Mucosa of rectum (tissue), 2 donors: ENCODE measurements around the gene HECTD4.

Source experiments
- H3K27ac ChIP-seq, 2 donors: one replicate each; pipeline ENCODE4 v1.7.0; 2013; ENCODE audit warnings: inconsistent platforms in 2 of 2, low read depth in 2 of 2, low read length in 2 of 2
- H3K27me3 ChIP-seq, 2 donors: one replicate each; pipeline ENCODE4 v1.7.0; 2013; ENCODE audit warnings: low read length in 2 of 2; ENCODE audit not compliant: control insufficient read depth in 2 of 2, insufficient read depth in 2 of 2
- H3K36me3 ChIP-seq, 2 donors: one replicate each; pipeline ENCODE4 v1.7.0; 2013; ENCODE audit warnings: low read length in 2 of 2; ENCODE audit not compliant: control insufficient read depth in 2 of 2, insufficient read depth in 2 of 2
- H3K4me1 ChIP-seq, 2 donors: one replicate each; pipeline ENCODE4 v1.7.0; 2013; ENCODE audit warnings: low read length in 2 of 2, mild to moderate bottlenecking in 1 of 2; ENCODE audit not compliant: control insufficient read depth in 2 of 2, insufficient read depth in 2 of 2
- H3K4me3 ChIP-seq, 2 donors: one replicate each; pipeline ENCODE4 v1.7.0; 2013; ENCODE audit warnings: low read length in 2 of 2
- H3K9ac ChIP-seq, 2 donors: one replicate each; pipeline ENCODE4 v1.7.0; 2013; ENCODE audit warnings: low read length in 2 of 2, low read depth in 1 of 2, mild to moderate bottlenecking in 1 of 2
- H3K9me3 ChIP-seq, 2 donors: one replicate each; pipeline ENCODE4 v1.7.0; 2013; ENCODE audit warnings: low read length in 2 of 2; ENCODE audit not compliant: control insufficient read depth in 2 of 2
- donor health status: healthy.
- donor health status: Normal muscosa, but diverticular disease.

HECTD4 gene

GRCh38 chr12:112178796-112179195, 203.4 kb downstream of the HECTD4 start:
- H3K9me3 ChIP-seq: no peaks in the 10 kb centered on the region
- H3K4me1 ChIP-seq: no peaks in the 10 kb centered on the region
- H3K9ac ChIP-seq: no peak overlapping the region
- no peak overlapping the region for H3K27ac ChIP-seq
- H3K27me3 ChIP-seq: no peaks in the 10 kb centered on the region
- peaks cover 43 to 56% of the 10 kb centered on the region in 2 donors for H3K36me3 ChIP-seq
- H3K4me3 ChIP-seq: no peak overlapping the region

GRCh38 chr12:112176321-112177010, 205.8 kb downstream of the HECTD4 start:
- H3K9ac ChIP-seq: no peak overlapping the region
- no peaks in the 10 kb centered on the region for H3K4me1 ChIP-seq
- no peak overlapping the region for H3K27ac ChIP-seq
- no peaks in the 10 kb centered on the region for H3K27me3 ChIP-seq
- H3K9me3 ChIP-seq: no peaks in the 10 kb centered on the region
- H3K4me3 ChIP-seq: no peak overlapping the region
- peaks cover 50 to 53% of the 10 kb centered on the region in 2 donors for H3K36me3 ChIP-seq

GRCh38 chr12:112175361-112176155, 206.7 kb downstream of the HECTD4 start:
- peaks cover 52 to 57% of the 10 kb centered on the region in 2 donors for H3K36me3 ChIP-seq
- H3K27ac ChIP-seq: no peak overlapping the region
- no peak overlapping the region for H3K9ac ChIP-seq
- H3K4me1 ChIP-seq: no peaks in the 10 kb centered on the region
- no peak overlapping the region for H3K4me3 ChIP-seq
- H3K9me3 ChIP-seq: no peaks in the 10 kb centered on the region
- H3K27me3 ChIP-seq: no peaks in the 10 kb centered on the region

GRCh38 chr12:112172556-112173324, 209.5 kb downstream of the HECTD4 start:
- H3K9ac ChIP-seq: no peak overlapping the region
- no peaks in the 10 kb centered on the region for H3K27me3 ChIP-seq
- no peaks in the 10 kb centered on the region for H3K9me3 ChIP-seq
- no peak overlapping the region for H3K27ac ChIP-seq
- peaks cover 42 to 50% of the 10 kb centered on the region in 2 donors for H3K36me3 ChIP-seq
- no peak overlapping the region for H3K4me3 ChIP-seq
- no peaks in the 10 kb centered on the region for H3K4me1 ChIP-seq

DNA sequence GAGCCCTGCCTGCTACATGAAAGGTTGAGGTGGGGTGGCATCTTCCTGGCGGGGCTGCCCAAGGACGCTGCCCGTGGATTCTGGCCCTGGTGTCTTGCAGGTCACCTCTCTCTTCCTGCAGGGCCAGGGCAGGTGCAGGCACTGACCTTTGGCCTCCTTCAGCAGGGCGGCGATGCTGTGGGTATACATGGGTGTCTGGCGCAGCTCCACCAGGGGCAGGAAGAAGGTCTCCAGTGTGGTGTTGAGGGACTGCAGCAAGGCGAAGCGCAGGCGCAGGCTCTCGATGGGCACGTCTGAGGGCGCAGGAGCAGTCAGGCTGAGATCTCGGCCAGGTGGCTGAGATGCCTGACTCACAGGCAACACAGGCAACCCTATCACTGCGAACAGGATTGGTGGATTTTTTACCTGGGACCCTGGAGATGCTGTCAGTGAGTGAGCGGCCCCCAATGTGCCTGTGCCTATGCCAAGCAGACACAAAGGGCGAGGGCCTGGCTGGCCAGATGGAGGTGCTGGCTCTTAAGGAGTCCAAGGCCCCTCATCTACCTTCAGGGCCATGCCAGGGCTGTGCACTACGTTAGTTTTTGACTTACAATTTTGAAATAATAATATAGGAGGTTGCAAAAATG, 211.1 kb downstream of the HECTD4 start:
- Histone ChIP-seq H3K9me3 (no peaks in the 10 kb centered on the region), H3K4me1 (no peaks in the 10 kb centered on the region), H3K4me3 (no peak overlapping the region), H3K27me3 (no peaks in the 10 kb centered on the region), H3K9ac (no peak overlapping the region), H3K36me3 (peaks cover 39 to 41% of the 10 kb centered on the region in 2 donors), H3K27ac (no peak overlapping the region)

GRCh38 chr12:112170376-112170775, 211.9 kb downstream of the HECTD4 start:
- no peak overlapping the region for H3K9ac ChIP-seq
- peaks cover 32 to 35% of the 10 kb centered on the region in 2 donors for H3K36me3 ChIP-seq
- no peaks in the 10 kb centered on the region for H3K4me1 ChIP-seq
- H3K27ac ChIP-seq: no peak overlapping the region
- H3K4me3 ChIP-seq: no peak overlapping the region
- no peaks in the 10 kb centered on the region for H3K27me3 ChIP-seq
- no peaks in the 10 kb centered on the region for H3K9me3 ChIP-seq

DNA sequence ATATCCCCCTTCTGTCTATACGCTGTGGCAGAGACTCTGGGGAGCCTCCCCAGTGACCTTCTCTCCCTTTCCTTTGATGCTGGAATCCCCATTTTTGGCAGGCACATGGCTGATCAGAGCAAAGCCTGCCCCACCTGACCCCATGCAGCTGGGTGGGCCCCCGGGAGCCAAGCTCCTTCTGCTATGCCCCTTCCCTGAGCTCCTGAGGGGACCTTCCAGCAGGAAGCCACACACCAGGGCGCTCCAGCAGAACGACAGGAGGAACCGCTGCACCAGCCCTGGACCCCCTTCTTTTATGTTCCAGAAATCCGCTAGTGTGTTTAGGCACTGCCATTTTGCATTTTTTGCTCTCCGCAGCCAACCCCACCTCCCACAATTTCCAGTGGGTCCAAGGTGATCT, 212.3 kb downstream of the HECTD4 start:
- no peaks in the 10 kb centered on the region for H3K27me3 ChIP-seq
- peaks cover 28 to 31% of the 10 kb centered on the region in 2 donors for H3K36me3 ChIP-seq
- H3K9me3 ChIP-seq: no peaks in the 10 kb centered on the region
- H3K4me3 ChIP-seq: no peak overlapping the region
- no peak overlapping the region for H3K27ac ChIP-seq
- no peak overlapping the region for H3K9ac ChIP-seq
- H3K4me1 ChIP-seq: no peaks in the 10 kb centered on the region

- H3K27me3 ChIP-seq: no peaks in the 10 kb centered on the region
- H3K9ac ChIP-seq: no peak overlapping the region
- H3K4me3 ChIP-seq: no peak overlapping the region
- H3K4me1 ChIP-seq: no peaks in the 10 kb centered on the region
- H3K9me3 ChIP-seq: no peaks in the 10 kb centered on the region
- H3K27ac ChIP-seq: no peak overlapping the region
- H3K36me3 ChIP-seq: peaks cover 26 to 31% of the 10 kb centered on the region in 2 donors
These were observed 212.9 kb downstream of the HECTD4 start for GRCh38 chr12:112169161-112169872.

DNA sequence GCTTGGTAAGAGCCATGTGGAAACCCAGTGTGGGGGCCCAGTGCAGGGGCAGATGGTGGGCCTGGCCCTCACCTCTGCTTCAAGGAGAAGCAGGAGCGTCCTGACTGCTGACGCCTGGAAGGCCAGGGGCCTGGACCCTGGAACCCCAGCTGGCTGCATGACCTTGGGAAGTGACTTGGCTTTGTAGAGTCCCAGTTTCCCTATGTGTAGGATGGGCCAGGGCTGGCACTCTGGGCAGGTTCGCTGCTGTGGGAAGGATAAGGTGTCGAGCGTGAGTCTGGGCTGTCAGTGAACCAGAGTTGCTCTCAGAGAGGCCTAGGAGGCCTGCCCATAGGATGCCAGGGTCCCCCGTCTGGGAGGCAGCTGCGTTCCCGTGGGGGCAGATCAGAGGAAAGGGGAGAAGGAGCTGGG, 213.7 kb downstream of the HECTD4 start:
- Histone ChIP-seq H3K9me3 (no peaks in the 10 kb centered on the region), H3K27ac (no peak overlapping the region), H3K4me3 (no peak overlapping the region), H3K4me1 (no peaks in the 10 kb centered on the region), H3K27me3 (no peaks in the 10 kb centered on the region), H3K9ac (no peak overlapping the region), H3K36me3 (peaks cover 31 to 34% of the 10 kb centered on the region in 2 donors)
